ENCODE measurements around the gene ZFYVE27. TPM values are rescaled to one million over a fixed set of nuclear protein-coding genes. Genes with fewer than 3 reads are reported as not detected.

ZFYVE27 gene
- total and polyA plus RNA-seq, 8 donors: 4.3 to 77.1 (median 15.5) TPM

DNA sequence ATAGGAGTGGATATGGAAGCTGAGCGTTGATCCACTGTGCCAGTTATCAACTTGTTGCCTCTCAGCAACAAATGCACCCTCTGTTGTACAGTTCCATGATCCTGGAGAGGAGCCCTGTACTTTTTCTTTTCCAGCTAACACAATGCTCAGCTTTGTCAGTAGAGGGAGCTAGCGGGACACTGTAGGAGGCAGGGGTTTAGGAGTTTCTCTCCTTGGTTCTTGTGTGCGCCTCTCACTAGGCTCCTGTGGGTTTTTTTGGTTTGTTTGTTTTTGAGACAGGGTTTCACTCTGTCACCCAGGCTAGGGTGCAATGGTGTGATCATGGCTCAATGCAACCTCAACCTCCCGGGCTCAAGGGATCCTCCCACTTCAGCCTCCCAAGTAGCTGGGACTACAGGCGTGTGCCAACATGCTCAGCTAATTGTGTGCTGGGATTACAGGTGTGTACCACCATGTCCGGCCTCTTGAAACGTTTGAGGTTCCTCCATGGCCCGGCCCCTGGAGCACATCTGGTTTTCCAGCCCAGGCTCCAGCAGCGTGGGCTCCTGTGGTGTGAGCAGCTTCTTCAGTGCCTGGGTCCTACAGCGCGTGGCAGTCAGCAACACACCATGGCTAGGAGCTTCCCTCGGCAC is 35.4 kb upstream of the ZFYVE27 start:
- H3K4me3 ChIP-seq: no peak overlapping the region
- no peaks in the 10 kb centered on the region for H3K9me3 ChIP-seq
- peak; percentile 56 to 90 for DNase-seq
- no peaks in the 10 kb centered on the region for H3K27me3 ChIP-seq
- WGBS, 5 donors: 23 to 47% (median 45%) methylated on average over 9 to 12 of the region's 12 CpGs
- no peak overlapping the region for H3K27ac ChIP-seq
- peaks cover 0 to 18% (median 12%) of the 10 kb centered on the region in 4 donors for H3K4me1 ChIP-seq
- H3K36me3 ChIP-seq: no peaks in the 10 kb centered on the region
- intact Hi-C loops (cut with DNase I; ENCODE audit: low total_unique reads): no loop called here
- TF ChIP-seq POLR2AphosphoS5 (IDR thresholded peaks at IDR 0.05) (peak in 1 of 3 donors; percentile 26), EP300 (IDR thresholded peaks at IDR 0.05) (no peak), POLR2A (IDR thresholded peaks at IDR 0.05) (no peak)
- TF ChIP-seq, protein P1, sequence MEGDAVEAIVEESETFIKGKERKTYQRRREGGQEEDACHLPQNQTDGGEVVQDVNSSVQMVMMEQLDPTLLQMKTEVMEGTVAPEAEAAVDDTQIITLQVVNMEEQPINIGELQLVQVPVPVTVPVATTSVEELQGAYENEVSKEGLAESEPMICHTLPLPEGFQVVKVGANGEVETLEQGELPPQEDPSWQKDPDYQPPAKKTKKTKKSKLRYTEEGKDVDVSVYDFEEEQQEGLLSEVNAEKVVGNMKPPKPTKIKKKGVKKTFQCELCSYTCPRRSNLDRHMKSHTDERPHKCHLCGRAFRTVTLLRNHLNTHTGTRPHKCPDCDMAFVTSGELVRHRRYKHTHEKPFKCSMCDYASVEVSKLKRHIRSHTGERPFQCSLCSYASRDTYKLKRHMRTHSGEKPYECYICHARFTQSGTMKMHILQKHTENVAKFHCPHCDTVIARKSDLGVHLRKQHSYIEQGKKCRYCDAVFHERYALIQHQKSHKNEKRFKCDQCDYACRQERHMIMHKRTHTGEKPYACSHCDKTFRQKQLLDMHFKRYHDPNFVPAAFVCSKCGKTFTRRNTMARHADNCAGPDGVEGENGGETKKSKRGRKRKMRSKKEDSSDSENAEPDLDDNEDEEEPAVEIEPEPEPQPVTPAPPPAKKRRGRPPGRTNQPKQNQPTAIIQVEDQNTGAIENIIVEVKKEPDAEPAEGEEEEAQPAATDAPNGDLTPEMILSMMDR (IDR thresholded peaks at IDR 0.05): peak in 5 of 7 experiments; percentile 56 to 88 (median 66)

DNA sequence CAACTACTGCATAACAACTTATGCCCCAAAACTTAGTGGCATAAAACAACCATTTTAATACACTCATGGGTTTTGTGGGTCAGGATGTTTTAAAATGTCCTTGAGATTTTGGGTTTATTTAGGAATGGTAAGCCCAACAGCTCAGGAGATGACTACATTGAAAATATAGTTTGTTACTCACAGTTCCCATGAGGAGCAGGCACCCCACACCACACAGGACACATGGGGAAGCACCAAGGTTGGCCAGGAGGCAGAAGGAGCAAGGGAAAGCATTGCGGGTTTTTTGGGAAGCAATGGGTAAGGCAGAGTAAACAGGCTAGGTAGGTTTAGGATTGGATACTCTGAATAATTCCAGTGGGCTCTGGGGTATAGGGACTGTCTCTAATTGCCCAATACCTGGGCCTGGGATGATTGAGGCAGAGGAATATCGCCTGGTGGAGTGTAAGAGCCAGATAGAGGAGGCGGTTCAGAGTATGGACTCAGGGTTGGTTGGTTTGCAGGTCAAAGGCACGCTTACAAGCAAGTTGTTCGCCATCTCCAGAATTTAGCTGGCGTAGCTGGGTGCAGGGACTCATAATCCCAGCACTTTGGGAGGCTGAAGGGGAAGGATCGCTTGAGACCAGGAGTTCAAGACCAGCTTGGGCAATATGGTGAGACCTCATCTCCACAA is 33.4 kb upstream of the ZFYVE27 start:
- no peaks in the 10 kb centered on the region for H3K36me3 ChIP-seq
- intact Hi-C loops (cut with DNase I; ENCODE audit: low total_unique reads): no loop called here
- H3K4me3 ChIP-seq: no peak overlapping the region
- WGBS, 5 donors: 81 to 96% (median 88%) methylated on average over 7 of the region's 7 CpGs
- H3K27ac ChIP-seq: no peak overlapping the region
- DNase-seq: no peak
- no peaks in the 10 kb centered on the region for H3K9me3 ChIP-seq
- peaks cover 0 to 15% (median 4%) of the 10 kb centered on the region in 4 donors for H3K4me1 ChIP-seq
- TF ChIP-seq POLR2AphosphoS5 (IDR thresholded peaks at IDR 0.05): no peak
- no peak for TF ChIP-seq EP300 (IDR thresholded peaks at IDR 0.05)
- TF ChIP-seq, protein P1 (IDR thresholded peaks at IDR 0.05): no peak
- no peak for TF ChIP-seq POLR2A (IDR thresholded peaks at IDR 0.05)
- H3K27me3 ChIP-seq: no peaks in the 10 kb centered on the region

GRCh38 chr10:97704341-97704740 is 32.6 kb upstream of the ZFYVE27 start:
- no peak for TF ChIP-seq EP300 (IDR thresholded peaks at IDR 0.05)
- TF ChIP-seq, protein P1 (IDR thresholded peaks at IDR 0.05): no peak
- no peak for TF ChIP-seq POLR2A (IDR thresholded peaks at IDR 0.05)
- TF ChIP-seq POLR2AphosphoS5 (IDR thresholded peaks at IDR 0.05): no peak
- Histone ChIP-seq H3K4me1 (peaks cover 0 to 21% (median 9%) of the 10 kb centered on the region in 4 donors), H3K27me3 (no peaks in the 10 kb centered on the region), H3K9me3 (no peaks in the 10 kb centered on the region), H3K4me3 (no peak overlapping the region), H3K27ac (no peak overlapping the region), H3K36me3 (no peaks in the 10 kb centered on the region)
- DNase-seq: no peak
- 65 to 70% (median 68%) methylated on average over 1 of the region's 1 CpG for WGBS, 5 donors
- intact Hi-C loops (cut with DNase I; ENCODE audit: low total_unique reads): no loop called here

DNA sequence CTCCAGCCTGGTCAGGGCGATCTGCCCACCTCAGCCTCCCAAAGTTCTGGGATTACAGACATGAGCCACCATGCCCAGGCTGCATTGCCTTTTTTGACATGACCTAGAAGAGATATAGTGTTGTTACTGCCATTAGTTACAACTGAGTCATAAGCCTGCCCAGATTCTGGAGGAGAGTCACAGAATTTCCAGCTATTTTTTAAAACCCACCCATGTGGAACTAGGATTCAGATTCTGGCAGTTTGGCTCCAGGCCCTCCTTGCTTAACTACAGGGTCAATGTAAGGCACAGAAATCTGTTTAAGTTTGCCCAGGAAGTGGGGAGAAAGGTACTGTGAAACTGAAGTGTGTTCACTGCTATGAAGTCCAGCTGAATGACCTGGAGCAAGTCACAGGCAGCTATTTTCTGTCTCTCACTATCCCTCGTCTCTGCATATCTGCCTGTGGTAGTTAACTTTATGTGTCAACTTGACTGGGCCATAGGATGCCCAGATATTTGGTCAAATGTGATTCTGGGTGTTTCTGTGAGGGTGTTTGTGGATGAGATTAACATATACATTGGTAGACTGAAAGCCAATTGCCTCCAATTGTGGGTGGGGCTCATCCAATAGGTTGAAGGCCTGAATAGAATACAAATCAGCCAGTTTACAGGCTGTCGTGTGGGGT is 31.8 kb upstream of the ZFYVE27 start:
- H3K27me3 ChIP-seq: no peaks in the 10 kb centered on the region
- H3K27ac ChIP-seq: no peak overlapping the region
- H3K4me3 ChIP-seq: no peak overlapping the region
- no peaks in the 10 kb centered on the region for H3K36me3 ChIP-seq
- TF ChIP-seq EP300 (IDR thresholded peaks at IDR 0.05) (no peak), POLR2AphosphoS5 (IDR thresholded peaks at IDR 0.05) (no peak), POLR2A (IDR thresholded peaks at IDR 0.05) (no peak)
- TF ChIP-seq, protein P1 (IDR thresholded peaks at IDR 0.05): no peak
- no peak for DNase-seq
- no peaks in the 10 kb centered on the region for H3K9me3 ChIP-seq
- intact Hi-C loops (cut with DNase I; ENCODE audit: low total_unique reads): no loop called here
- WGBS, 5 donors: 78 to 91% (median 87%) methylated on average over 3 of the region's 3 CpGs
- peaks cover 0 to 29% (median 15%) of the 10 kb centered on the region in 4 donors for H3K4me1 ChIP-seq

Data from stomach (tissue), 9 donors.